HepG2 (cell line): ENCODE measurements around the gene RNFT2. TPM values are rescaled to one million over a fixed set of nuclear protein-coding genes. Genes with fewer than 3 reads are reported as not detected.

ENCODE experiments used
- ATAC-seq: fragments of 200-7000 bp; cut with Tn5 transposase; 3 replicates; pipeline ENCODE4 v1.9.1; 2020; ENCODE audit warnings: mild to moderate bottlenecking, moderate library complexity
- BruUV-seq: library from RNA; stranded (reverse); fragments of 400-500 nt; replicated peaks from 2 replicates; lab custom pipeline; 2021; lab: Mats Ljungman, UMichigan
- CTCF ChIA-PET: fragments of 300-600 bp; formaldehyde crosslinking; extraction: SDS; loops from one replicate; lab custom pipeline; 2021; ENCODE audit warnings: low total read pairs, inconsistent platforms, low intra/inter-chr PET ratio; lab: Yijun Ruan, JAX
- POLR2A ChIA-PET: fragments of 350-600 bp; sonication (Branson Sonifier 250); formaldehyde crosslinking; loops from one replicate; lab custom pipeline; 2020; ENCODE audit warnings: antibody characterized with exemption, inconsistent platforms; lab: Yijun Ruan, JAX
- DNase-seq: peaks from one replicate; pipeline ENCODE4 v3.0.0-alpha.2; 2015; ENCODE audit warnings: low spot score
- FAIRE-seq: peaks from 3 replicates; lab custom pipeline; 2011; peaks lifted over from hg19 to GRCh38; lab: Jason Lieb, UNC
- H2AFZ ChIP-seq: one replicate; pipeline ENCODE4 v1.6.1; 2011; ENCODE audit warnings: low read length, inconsistent platforms
- H3K27ac ChIP-seq: fragments of 300-600 bp; 3 replicates; pipeline ENCODE4 v1.8.0; 2011; ENCODE audit warnings: mixed run types, mild to moderate bottlenecking, mixed read lengths, low read length, inconsistent platforms; ENCODE audit not compliant: insufficient read depth; ENCODE audit errors: extremely low read length
- H3K27me3 ChIP-seq, 2 experiments: fragments of 200-600 bp in 1 of 2; 2 replicates in 1 of 2; 3 replicates in 1 of 2; pipeline versions ENCODE4 v1.6.0 to v1.8.0; 2011; ENCODE audit warnings: low read length in 2 of 2, mild to moderate bottlenecking in 2 of 2, moderate library complexity in 2 of 2, inconsistent platforms in 1 of 2; ENCODE audit not compliant: insufficient read depth in 2 of 2, control insufficient read depth in 1 of 2
- H3K36me3 ChIP-seq, 2 experiments: fragments of 200-600 bp in 1 of 2; replicated peaks in 1 of 2; 2 replicates in 1 of 2; 3 replicates in 1 of 2; pipeline versions ENCODE4 v1.5.1 to v1.8.0; 2011; ENCODE audit warnings: low read length in 2 of 2, inconsistent platforms in 1 of 2; ENCODE audit not compliant: insufficient read depth in 2 of 2, control insufficient read depth in 1 of 2
- H3K4me1 ChIP-seq: 2 replicates; pipeline ENCODE4 v1.5.1; 2012; ENCODE audit warnings: low read length, inconsistent platforms; ENCODE audit not compliant: insufficient read depth
- H3K4me2 ChIP-seq: 2 replicates; pipeline ENCODE4 v1.6.0; 2011; ENCODE audit warnings: low read depth, low read length, inconsistent platforms
- H3K4me3 ChIP-seq, 3 experiments: fragments of 200-600 bp in 1 of 3; sonication (generic), shearing (Covaris generic) in 1 of 3; replicated peaks in 1 of 3; 2 replicates each; pipeline ENCODE4 v1.5.1; 2011 to 2016; ENCODE audit warnings: low read length in 3 of 3, inconsistent platforms in 2 of 3, low read depth in 2 of 3, mild to moderate bottlenecking in 2 of 3, control low read depth in 1 of 3, mixed read lengths in 1 of 3; ENCODE audit not compliant: insufficient read depth in 1 of 3
- H3K79me2 ChIP-seq: one replicate; pipeline ENCODE4 v1.6.1; 2011; ENCODE audit warnings: low read length, inconsistent platforms; ENCODE audit not compliant: insufficient read depth
- H3K9ac ChIP-seq: 2 replicates; pipeline ENCODE4 v1.6.0; 2011; ENCODE audit warnings: mild to moderate bottlenecking, low read depth, low read length, inconsistent platforms; ENCODE audit not compliant: insufficient read depth
- H3K9me3 ChIP-seq: 2 replicates; pipeline ENCODE4 v1.5.1; 2012; ENCODE audit warnings: mild to moderate bottlenecking, low read length
- H4K20me1 ChIP-seq: 2 replicates; pipeline ENCODE4 v1.6.0; 2011; ENCODE audit warnings: inconsistent platforms, mild to moderate bottlenecking, low read length, moderate library complexity; ENCODE audit not compliant: insufficient read depth
- EED ChIP-seq: sonication (generic); formaldehyde crosslinking; IDR thresholded peaks from 2 replicates; pipeline ENCODE4 v1.5.0; 2020; ENCODE audit warnings: mild to moderate bottlenecking, missing genetic modification reagents
- GFI1 ChIP-seq: sonication (generic); formaldehyde crosslinking; IDR thresholded peaks from 2 replicates; pipeline ENCODE4 v1.5.0; 2020; ENCODE audit warnings: missing genetic modification reagents, mild to moderate bottlenecking, borderline replicate concordance
- ISL2 ChIP-seq: sonication (generic); formaldehyde crosslinking; IDR thresholded peaks from 2 replicates; pipeline ENCODE4 v1.5.0; 2020; ENCODE audit warnings: missing genetic modification reagents
- MED1 ChIP-seq: sonication (generic); formaldehyde crosslinking; IDR thresholded peaks from 2 replicates; pipeline ENCODE4 v1.4.0; 2020; ENCODE audit warnings: missing genetic modification reagents
- MEF2D ChIP-seq: sonication (generic); formaldehyde crosslinking; IDR thresholded peaks from 2 replicates; pipeline ENCODE4 v1.5.1; 2020; ENCODE audit warnings: mild to moderate bottlenecking, missing genetic modification reagents
- MLLT10 ChIP-seq: sonication (generic); formaldehyde crosslinking; IDR thresholded peaks from 2 replicates; pipeline ENCODE4 v1.4.0; 2020; ENCODE audit warnings: missing genetic modification reagents
- SETDB1 ChIP-seq: sonication (generic); formaldehyde crosslinking; IDR thresholded peaks from 2 replicates; pipeline ENCODE4 v1.5.1; 2020; ENCODE audit warnings: missing genetic modification reagents, mild to moderate bottlenecking, borderline replicate concordance
- SP1 ChIP-seq, 2 experiments: fragments of 450-650 bp in 1 of 2; sonication (generic) in 1 of 2; formaldehyde crosslinking in 1 of 2; IDR thresholded peaks; 2 replicates each; pipeline versions ENCODE4 v1.4.0 to v1.6.1; 2016 to 2020; ENCODE audit warnings: missing genetic modification reagents in 1 of 2
- TBX3 ChIP-seq: fragments of 450-650 bp; IDR thresholded peaks from 2 replicates; pipeline ENCODE4 v1.6.1; 2017; ENCODE audit warnings: antibody characterized with exemption, mild to moderate bottlenecking, inconsistent platforms, borderline replicate concordance
- ZMAT3 ChIP-seq: sonication (generic); formaldehyde crosslinking; conservative IDR thresholded peaks from 2 replicates; pipeline ENCODE4 v1.7.0; 2021; ENCODE audit warnings: missing genetic modification reagents
- ZNF326 ChIP-seq: sonication (generic); formaldehyde crosslinking; IDR thresholded peaks from 2 replicates; pipeline ENCODE4 v1.4.0; 2020; ENCODE audit warnings: missing genetic modification reagents, borderline replicate concordance
- ZNF530 ChIP-seq: sonication (generic); formaldehyde crosslinking; IDR thresholded peaks from 2 replicates; pipeline ENCODE4 v1.5.0; 2020; ENCODE audit warnings: low read depth, mild to moderate bottlenecking, missing genetic modification reagents
- ZNF605 ChIP-seq: sonication (generic); formaldehyde crosslinking; IDR thresholded peaks from 2 replicates; pipeline ENCODE4 v1.8.0; 2022; ENCODE audit warnings: mild to moderate bottlenecking, missing genetic modification reagents
- WGBS: methylation state at CpG from one replicate; pipeline ENCODE4 v1.1.6; 2017; ENCODE audit warnings: low lambda C conversion rate; 5-methylcytosine and 5-hydroxymethylcytosine counted together
- in situ Hi-C: cut with HindIII; loops from 2 replicates; pipeline ENCODE4 v1.10.0; 2017; ENCODE audit warnings: low pct_unique_long_range_greater_than_20kb; ENCODE audit not compliant: extremely low pct_ligation_motif_present
- intact Hi-C: fragments of 100-400 bp; cut with micrococcal nuclease; formaldehyde crosslinking; loops from one replicate; pipeline ENCODE4 v1.10.0; 2022; ENCODE audit not compliant: unreplicated experiment
- polyA plus RNA-seq, 8 experiments: library from polyadenylated mRNA; depleted of rRNA in 3 of 8; stranded (reverse) in 7 of 8; unstranded in 1 of 8; fragments of >200 nt; fragmentation: Illumina TruSeq in 4 of 8; extraction: Trizol in 4 of 8; gene quantifications; 2 replicates each; pipeline versions ENCODE4 v1.2.1 to v1.2.3, GENCODE V29; 2011 to 2016; ENCODE audit warnings: low read depth in 4 of 8, missing spikeins in 1 of 8, mixed read lengths in 1 of 8; ENCODE audit not compliant: insufficient read depth in 1 of 8
- total RNA-seq, 5 experiments: library from RNA; depleted of rRNA; stranded (reverse); fragments of >200 nt; fragmentation: Illumina TruSeq; extraction: Trizol; gene quantifications; 2 replicates each; pipeline ENCODE4 v1.2.3, GENCODE V29; 2016; ENCODE audit warnings: low read depth in 1 of 5
- TF ChIP-seq, protein P1 (sequence below): sonication (generic); formaldehyde crosslinking; IDR thresholded peaks from 2 replicates; pipeline ENCODE4 v1.4.0; 2020; ENCODE audit warnings: mild to moderate bottlenecking, missing genetic modification reagents
- TF ChIP-seq, protein P2 (sequence below): sonication (generic); formaldehyde crosslinking; IDR thresholded peaks from 2 replicates; pipeline ENCODE4 v1.4.0; 2020; ENCODE audit warnings: missing genetic modification reagents; ENCODE audit errors: not compliant biosample characterization
- TF ChIP-seq, protein P3 (sequence below): sonication (generic); formaldehyde crosslinking; IDR thresholded peaks from 2 replicates; pipeline ENCODE4 v1.4.0; 2020; ENCODE audit warnings: missing genetic modification reagents, borderline replicate concordance
- TF ChIP-seq, protein P4 (sequence below): sonication (generic); formaldehyde crosslinking; IDR thresholded peaks from 2 replicates; pipeline ENCODE4 v1.9.0; 2022; ENCODE audit warnings: missing genetic modification reagents, mild to moderate bottlenecking, borderline replicate concordance
- TF ChIP-seq, protein P5 (sequence below): sonication (generic); formaldehyde crosslinking; IDR thresholded peaks from 2 replicates; pipeline ENCODE4 v1.8.0; 2022; ENCODE audit warnings: low read depth, missing genetic modification reagents

RNFT2 gene
- total and polyA plus RNA-seq, 2 of the 13 experiments (the other 11 are each of a cell fraction or from before 2014, with no cell fraction given): 3.3 to 8.3 TPM

DNA sequence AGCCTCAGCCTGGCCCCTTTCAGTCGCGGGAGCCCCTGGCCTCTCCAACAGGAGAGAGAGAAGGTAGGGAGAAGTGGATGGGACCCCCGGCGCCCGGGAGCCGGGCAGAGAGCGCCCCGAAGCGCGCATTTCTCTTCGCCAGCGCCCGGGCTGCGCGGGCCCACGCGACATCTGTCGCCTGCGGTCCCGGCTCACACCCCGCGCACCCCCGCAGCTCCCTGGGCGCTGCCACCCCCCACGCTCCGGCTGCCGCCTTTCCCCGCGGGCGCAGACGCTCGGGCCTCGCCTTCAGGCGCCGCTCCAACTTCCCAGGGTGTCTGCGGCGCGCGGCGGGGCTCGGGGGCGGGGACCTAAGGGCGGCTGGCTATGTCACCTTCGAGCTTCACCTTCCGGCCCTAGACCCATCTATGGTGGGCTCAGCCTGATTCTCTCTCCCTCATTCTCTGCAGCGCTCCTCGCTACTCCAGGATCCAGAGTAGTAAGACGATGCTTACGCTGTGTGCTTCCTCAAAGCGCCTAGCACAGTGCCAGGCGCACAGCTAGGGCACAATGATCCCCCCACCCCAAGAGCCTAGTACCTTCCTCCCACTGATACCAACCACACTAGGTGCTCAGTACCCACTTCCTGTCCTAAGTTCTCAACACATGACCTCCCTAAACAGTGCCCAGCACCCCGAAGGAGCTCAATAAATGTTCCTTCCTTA, 141.5 kb downstream of the RNFT2 start:
- peak overlapping the region; percentile 24; the same call in 1 of the 2 replicates for H3K4me2 ChIP-seq
- 38% methylated on average over 33 of the region's 52 CpGs for WGBS
- H3K9ac ChIP-seq: no peak overlapping the region
- intact Hi-C loops: no loop called here
- BruUV-seq: no TSS peak
- no peak overlapping the region for H3K27ac ChIP-seq
- CTCF ChIA-PET: no interaction called here
- H3K4me1 ChIP-seq: peaks cover 30% of the 10 kb centered on the region
- in situ Hi-C loops: loop anchor here (5.0 kb wide), 1 partner anchor 177 kb away; no protein-coding TSS in a partner anchor
- no peak overlapping the region; a peak in 1 of 6 replicates for H3K4me3 ChIP-seq
- H3K27me3 ChIP-seq: peaks cover 19 to 79% of the 10 kb centered on the region in 2 experiments
- POLR2A ChIA-PET: no interaction called here
- H3K79me2 ChIP-seq: no peaks in the 10 kb centered on the region
- no peak overlapping the region for H2AFZ ChIP-seq
- H3K9me3 ChIP-seq: no peaks in the 10 kb centered on the region
- H3K36me3 ChIP-seq: no peaks in the 10 kb centered on the region
- ATAC-seq: no peak
- H4K20me1 ChIP-seq: no peaks in the 10 kb centered on the region
- TF ChIP-seq ZNF530: no peak
- TF ChIP-seq ISL2: no peak
- TF ChIP-seq SP1 (IDR thresholded peaks at IDR 0.05): no peak
- TF ChIP-seq SP1 (CRISPR knock-in tag; IDR thresholded peaks at IDR 0.05): no peak
- TF ChIP-seq, protein P1, sequence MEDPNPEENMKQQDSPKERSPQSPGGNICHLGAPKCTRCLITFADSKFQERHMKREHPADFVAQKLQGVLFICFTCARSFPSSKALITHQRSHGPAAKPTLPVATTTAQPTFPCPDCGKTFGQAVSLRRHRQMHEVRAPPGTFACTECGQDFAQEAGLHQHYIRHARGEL (CRISPR knock-in tag): no peak
- TF ChIP-seq MLLT10 (CRISPR knock-in tag): no peak
- TF ChIP-seq, protein P2, sequence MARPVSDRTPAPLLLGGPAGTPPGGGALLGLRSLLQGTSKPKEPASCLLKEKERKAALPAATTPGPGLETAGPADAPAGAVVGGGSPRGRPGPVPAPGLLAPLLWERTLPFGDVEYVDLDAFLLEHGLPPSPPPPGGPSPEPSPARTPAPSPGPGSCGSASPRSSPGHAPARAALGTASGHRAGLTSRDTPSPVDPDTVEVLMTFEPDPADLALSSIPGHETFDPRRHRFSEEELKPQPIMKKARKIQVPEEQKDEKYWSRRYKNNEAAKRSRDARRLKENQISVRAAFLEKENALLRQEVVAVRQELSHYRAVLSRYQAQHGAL (CRISPR knock-in tag): no peak
- TF ChIP-seq TBX3: no peak
- TF ChIP-seq, protein P3, sequence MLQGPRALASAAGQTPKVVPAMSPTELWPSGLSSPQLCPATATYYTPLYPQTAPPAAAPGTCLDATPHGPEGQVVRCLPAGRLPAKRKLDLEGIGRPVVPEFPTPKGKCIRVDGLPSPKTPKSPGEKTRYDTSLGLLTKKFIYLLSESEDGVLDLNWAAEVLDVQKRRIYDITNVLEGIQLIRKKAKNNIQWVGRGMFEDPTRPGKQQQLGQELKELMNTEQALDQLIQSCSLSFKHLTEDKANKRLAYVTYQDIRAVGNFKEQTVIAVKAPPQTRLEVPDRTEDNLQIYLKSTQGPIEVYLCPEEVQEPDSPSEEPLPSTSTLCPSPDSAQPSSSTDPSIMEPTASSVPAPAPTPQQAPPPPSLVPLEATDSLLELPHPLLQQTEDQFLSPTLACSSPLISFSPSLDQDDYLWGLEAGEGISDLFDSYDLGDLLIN (CRISPR knock-in tag): no peak
- no peak for TF ChIP-seq ZNF326 (CRISPR knock-in tag)
- TF ChIP-seq, protein P4, sequence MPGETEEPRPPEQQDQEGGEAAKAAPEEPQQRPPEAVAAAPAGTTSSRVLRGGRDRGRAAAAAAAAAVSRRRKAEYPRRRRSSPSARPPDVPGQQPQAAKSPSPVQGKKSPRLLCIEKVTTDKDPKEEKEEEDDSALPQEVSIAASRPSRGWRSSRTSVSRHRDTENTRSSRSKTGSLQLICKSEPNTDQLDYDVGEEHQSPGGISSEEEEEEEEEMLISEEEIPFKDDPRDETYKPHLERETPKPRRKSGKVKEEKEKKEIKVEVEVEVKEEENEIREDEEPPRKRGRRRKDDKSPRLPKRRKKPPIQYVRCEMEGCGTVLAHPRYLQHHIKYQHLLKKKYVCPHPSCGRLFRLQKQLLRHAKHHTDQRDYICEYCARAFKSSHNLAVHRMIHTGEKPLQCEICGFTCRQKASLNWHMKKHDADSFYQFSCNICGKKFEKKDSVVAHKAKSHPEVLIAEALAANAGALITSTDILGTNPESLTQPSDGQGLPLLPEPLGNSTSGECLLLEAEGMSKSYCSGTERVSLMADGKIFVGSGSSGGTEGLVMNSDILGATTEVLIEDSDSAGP: no peak
- TF ChIP-seq MEF2D (CRISPR knock-in tag): no peak
- TF ChIP-seq, protein P5, sequence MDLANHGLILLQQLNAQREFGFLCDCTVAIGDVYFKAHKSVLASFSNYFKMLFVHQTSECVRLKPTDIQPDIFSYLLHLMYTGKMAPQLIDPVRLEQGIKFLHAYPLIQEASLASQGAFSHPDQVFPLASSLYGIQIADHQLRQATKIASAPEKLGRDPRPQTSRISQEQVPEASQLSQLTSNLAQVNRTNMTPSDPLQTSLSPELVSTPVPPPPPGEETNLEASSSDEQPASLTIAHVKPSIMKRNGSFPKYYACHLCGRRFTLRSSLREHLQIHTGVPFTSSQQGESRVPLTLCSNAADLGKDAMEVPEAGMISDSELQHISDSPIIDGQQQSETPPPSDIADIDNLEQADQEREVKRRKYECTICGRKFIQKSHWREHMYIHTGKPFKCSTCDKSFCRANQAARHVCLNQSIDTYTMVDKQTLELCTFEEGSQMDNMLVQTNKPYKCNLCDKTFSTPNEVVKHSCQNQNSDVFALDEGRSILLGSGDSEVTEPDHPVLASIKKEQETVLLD (CRISPR knock-in tag): no peak
- TF ChIP-seq EED (CRISPR knock-in tag): no peak
- no peak for TF ChIP-seq MED1 (CRISPR knock-in tag)
- no peak for TF ChIP-seq ZNF605 (CRISPR knock-in tag)
- TF ChIP-seq SETDB1 (CRISPR knock-in tag): no peak
- TF ChIP-seq GFI1 (CRISPR knock-in tag): no peak
- no peak for TF ChIP-seq ZMAT3 (CRISPR knock-in tag)
- FAIRE-seq: no peak
- no peak for DNase-seq
